ENCODE data around the gene DMWD.
A peak's percentile ranks its signal among the peaks of the same experiment; 100 is the strongest.

DMWD gene

DNA sequence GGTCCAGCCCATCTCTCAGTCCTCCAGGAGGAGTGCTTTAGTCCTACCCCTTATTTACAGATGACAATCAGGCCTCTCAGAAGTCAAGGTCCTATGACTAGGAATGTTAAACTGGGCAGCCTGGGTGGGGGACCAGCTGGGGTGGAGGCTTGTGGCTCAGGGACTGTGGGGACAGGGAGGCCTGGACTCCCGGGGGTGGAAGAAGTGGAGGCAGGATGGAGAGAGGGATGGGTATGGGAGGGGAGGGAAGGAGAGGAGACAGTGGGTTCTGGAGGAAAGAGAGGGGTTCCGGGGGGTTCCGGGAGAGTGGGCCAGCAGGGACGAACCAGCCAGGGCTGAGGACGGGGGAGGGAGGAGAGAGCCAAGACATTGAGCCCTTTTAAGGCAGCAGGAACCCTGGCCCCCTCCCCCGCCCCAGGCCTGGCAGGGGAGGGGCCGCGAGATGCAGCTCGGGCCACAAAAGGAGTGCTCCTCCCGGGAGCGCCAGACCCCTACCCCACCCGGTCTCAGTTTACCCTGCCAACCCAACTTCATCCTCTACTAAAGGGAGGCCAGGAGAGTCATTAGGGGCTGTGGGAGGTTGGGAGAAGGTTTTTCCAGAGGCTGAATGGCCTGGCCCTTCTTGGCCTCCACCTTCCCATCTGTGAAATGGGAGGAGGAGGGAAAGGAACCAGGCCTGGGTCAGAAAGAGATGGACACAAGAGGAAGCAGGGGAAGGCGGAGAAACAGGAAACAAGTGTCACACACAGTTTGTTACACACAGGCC lies 12.0 kb downstream of the DMWD start:
- H3K4me3 ChIP-seq (ENCODE audit: low read depth, low read length) = no peak overlapping the region
- TF ChIP-seq, protein P1, sequence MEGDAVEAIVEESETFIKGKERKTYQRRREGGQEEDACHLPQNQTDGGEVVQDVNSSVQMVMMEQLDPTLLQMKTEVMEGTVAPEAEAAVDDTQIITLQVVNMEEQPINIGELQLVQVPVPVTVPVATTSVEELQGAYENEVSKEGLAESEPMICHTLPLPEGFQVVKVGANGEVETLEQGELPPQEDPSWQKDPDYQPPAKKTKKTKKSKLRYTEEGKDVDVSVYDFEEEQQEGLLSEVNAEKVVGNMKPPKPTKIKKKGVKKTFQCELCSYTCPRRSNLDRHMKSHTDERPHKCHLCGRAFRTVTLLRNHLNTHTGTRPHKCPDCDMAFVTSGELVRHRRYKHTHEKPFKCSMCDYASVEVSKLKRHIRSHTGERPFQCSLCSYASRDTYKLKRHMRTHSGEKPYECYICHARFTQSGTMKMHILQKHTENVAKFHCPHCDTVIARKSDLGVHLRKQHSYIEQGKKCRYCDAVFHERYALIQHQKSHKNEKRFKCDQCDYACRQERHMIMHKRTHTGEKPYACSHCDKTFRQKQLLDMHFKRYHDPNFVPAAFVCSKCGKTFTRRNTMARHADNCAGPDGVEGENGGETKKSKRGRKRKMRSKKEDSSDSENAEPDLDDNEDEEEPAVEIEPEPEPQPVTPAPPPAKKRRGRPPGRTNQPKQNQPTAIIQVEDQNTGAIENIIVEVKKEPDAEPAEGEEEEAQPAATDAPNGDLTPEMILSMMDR (IDR thresholded peaks at IDR 0.05; ENCODE audit: borderline replicate concordance, insufficient read depth, low read depth, low read length) = no peak

- TF ChIP-seq, protein P1 (IDR thresholded peaks at IDR 0.05; ENCODE audit: borderline replicate concordance, insufficient read depth, low read depth, low read length) = no peak
- H3K4me3 ChIP-seq (ENCODE audit: low read depth, low read length) = no peak overlapping the region
These were observed 12.5 kb downstream of the DMWD start for GRCh38 chr19:45780146-45780447.

DNA sequence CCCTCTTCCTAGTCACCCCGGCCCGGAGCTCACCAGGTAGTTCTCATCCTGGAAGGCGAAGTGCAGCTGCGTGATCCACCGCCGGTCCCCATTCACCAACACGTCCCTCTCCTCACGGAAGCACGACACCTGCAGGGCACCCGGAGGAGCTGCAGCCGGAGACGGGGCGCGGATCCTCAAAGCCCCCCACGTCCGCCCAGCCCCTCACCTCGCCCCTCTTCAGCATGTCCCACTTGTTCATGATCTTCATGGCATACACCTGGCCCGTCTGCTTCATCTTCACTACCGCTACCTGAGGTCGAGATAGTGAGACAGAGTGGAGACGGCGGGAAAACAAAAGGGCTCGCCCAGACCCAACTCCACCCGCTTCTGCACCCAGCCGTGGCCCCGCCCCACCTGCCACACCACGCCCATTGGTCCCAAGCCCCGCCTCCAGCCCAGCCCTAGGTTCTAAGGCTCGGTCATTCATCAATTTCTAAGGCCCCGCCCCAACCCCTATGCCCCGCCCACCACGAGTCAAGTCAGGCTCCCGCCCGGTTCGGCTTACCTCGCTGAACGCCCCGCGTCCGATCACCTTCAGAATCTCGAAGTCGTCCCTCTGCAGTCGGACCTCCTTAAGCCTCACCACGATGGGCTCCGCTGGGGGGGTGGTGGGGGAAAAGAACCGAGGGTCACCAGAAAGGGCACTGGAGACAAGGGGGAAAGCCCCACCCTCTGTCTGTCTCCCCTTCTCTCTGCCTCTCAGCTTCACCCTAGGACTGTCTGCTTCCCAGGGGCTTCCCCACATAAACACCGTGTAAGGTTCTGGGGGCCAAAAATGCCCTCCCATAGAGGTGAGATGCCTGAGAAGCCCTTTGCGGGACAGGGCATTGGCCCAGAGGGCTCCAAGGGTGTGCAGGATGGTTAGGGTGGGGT lies 13.2 kb downstream of the DMWD start:
- no peak overlapping the region for H3K4me3 ChIP-seq (ENCODE audit: low read depth, low read length)
- TF ChIP-seq, protein P1 (IDR thresholded peaks at IDR 0.05; ENCODE audit: borderline replicate concordance, insufficient read depth, low read depth, low read length) = peak; percentile 84

DNA sequence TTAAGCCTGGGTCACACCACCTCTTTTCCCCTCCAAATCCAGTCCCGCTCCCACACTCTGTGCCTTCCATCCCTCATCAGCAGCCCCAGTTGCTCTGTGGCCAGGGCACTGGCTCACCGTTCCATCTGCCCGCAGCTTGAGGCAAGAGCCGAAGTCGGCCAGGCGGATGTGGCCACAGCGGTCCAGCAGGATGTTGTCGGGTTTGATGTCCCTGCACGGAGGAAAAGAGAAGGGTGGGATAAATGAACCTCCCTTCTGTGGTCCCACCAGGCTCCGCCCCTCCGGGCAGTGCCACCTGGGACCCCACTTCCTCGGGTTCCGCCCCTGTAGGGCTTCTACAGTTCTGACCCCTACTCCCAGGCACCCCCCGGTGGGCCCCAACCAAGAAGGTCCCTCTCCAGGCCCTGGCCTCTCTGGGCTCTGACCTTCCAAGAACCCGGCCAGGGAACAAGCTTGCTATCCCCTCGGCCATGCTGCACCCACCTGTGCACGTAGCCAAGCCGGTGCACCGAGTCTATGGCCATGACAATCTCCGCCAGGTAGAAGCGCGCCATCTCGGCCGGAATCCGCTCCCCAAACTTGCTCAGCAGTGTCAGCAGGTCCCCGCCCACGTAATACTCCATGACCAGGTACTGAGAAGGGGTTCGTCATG lies 14.5 kb downstream of the DMWD start:
- no peak overlapping the region for H3K4me3 ChIP-seq (ENCODE audit: low read depth, low read length)
- TF ChIP-seq, protein P1 (IDR thresholded peaks at IDR 0.05; ENCODE audit: borderline replicate concordance, insufficient read depth, low read depth, low read length) = no peak

DNA sequence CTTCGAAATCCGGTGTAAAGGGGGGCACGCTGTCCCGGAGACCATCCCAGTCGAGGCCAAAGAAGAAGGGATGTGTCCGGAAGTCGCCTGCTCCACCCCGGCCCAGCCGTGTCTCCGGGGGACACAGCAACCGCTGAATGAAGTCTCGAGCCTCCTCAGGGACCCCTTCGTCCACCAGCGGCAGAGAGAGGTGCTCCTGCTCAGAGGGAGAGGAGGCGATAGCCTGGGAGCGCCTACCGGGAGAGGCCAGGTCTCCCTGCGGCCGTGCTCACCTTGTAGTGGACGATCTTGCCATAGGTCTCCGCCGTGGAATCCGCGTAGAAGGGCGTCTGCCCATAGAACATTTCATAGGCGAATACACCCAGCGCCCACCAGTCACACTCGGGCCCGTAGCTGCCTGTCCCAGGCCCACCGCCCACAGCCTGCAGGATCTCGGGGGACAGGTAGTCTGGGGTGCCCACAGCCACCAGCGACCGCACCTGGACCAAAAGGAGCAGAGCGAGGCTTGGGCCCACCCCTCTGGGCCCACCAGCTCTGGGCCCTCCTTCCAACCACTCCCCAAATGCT lies 15.2 kb downstream of the DMWD start:
- TF ChIP-seq, protein P1 (IDR thresholded peaks at IDR 0.05; ENCODE audit: borderline replicate concordance, insufficient read depth, low read depth, low read length) = no peak
- no peak overlapping the region for H3K4me3 ChIP-seq (ENCODE audit: low read depth, low read length)

DNA sequence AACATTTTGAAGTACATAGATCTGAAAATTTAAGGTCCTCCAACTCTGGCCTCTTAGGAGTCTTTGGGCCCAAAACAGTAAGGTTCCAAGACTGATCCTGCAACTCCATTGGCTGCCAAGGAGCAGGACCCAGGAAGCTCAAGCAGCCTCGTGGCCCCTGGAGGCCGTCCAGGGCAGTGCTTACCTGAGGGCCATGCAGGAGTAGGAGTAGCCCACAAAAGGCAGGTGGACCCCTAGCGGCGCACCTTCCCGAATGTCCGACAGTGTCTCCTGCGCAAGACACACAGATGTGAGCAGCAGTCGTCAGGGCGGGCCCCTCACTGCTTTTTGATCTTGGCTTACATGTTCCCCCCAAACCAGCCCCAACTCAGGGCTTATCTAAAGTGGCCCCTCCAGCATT lies 17.9 kb downstream of the DMWD start:
- TF ChIP-seq, protein P1 (IDR thresholded peaks at IDR 0.05; ENCODE audit: borderline replicate concordance, insufficient read depth, low read depth, low read length) = peak; percentile 31; the same call in 1 of the 2 replicates
- no peak overlapping the region for H3K4me3 ChIP-seq (ENCODE audit: low read depth, low read length)
